Activated CD4-positive, alpha-beta T cell treated with anti-CD3 and anti-CD28 coated beads, Interleukin-2, Interleukin-4, amounts not matched to agents 100 ng/mL and 50 ng/mL, durations not matched to agents 16 hours and 8 hours (primary cell): ENCODE measurements around the gene ARHGAP15.

Experiments
- DNase-seq: peaks from one replicate; pipeline ENCODE4 v3.0.0-alpha.2; 2020; ENCODE audit warnings: low spot score

The ARHGAP15 gene

DNA sequence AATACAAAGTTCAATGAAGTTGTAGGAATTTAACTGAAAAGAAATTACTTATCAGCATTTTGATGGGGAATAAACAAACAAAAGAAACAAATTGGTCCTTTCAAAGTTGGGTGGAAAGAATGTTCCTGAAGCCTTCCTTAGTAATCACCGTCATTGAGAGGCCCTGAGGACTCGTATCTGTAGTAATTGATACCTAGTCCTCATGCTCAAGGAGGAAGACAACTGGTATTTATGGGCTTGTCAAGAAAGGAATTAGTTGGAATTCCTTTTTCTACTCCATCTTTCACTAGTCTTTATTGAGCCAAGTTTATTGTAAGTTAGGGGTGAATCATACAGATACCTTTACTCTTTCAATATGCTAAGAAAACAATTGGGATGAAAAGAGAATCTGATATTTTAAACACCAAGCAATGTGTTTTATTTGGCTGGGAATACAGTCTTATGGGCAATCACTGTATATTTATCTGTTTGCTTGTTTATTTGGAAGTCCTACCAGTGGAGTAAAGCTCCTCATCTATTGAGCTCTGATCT, 324.8 kb downstream of the ARHGAP15 start:
- DNase-seq, result no peak

GRCh38 chr2:143455317-143455716, 326.1 kb downstream of the ARHGAP15 start:
- no peak for DNase-seq

- DNase-seq, result no peak
Measured at GRCh38 chr2:143458258-143459190, 329.3 kb downstream of the ARHGAP15 start.

GRCh38 chr2:143460382-143460781, 331.2 kb downstream of the ARHGAP15 start:
- no peak for DNase-seq

DNA sequence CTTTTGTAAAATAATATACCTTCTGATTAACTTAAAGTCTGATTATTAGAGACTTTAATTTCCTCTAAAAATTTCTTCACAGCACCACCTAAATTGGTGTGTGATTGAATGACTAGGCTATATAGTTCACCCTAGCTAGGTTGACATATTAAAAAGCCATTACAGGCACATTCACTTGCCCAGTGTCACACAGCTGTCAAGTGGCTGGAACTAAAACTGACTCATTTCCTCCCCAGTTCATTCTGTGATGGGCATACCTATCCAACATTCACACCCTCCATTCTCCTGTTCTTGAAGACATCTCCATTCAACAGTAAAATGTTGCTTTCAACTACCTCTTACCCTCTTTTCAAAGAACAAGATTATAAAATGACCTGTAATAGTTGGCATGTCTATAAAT, 334.5 kb downstream of the ARHGAP15 start:
- DNase-seq, result peak; percentile 49

DNA sequence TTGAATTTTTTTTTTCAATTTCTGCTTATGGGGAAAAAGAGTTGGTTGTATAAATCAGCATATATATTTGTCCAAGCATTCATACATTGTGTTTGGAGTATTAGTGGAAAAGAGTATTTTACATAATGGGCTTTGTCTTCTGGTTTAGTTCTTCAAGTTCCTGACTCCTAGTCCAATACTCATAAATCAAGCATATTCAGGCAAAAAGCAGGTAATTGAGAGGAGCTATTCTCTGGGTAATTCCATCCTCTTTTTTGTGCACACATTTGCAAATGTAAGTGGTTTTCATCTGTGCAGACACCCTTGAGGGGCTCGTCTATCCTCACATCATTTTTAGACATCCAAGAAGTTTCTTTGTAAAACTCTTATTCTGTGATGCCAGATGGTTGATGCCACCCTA, 337.2 kb downstream of the ARHGAP15 start:
- no peak for DNase-seq

DNA sequence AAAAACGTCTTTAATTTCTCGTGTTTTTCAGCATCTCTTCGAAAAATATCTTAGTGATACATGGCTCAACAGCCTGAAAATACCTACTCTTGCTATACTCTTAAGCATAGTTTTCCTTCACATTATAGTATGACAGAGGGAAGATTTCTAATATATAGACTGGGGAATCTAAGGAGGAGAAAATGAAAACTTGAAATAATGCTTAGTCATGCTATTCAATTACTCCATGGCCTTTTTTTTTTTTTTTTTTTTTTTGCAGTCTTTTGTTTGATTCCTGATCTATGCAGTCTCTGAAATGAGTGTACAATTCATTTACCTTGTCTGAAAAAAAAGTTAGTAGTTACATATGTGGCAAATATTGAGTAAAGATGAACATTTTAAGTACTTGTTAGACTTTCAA, 337.8 kb downstream of the ARHGAP15 start:
- DNase-seq, result no peak

- DNase-seq, result peak; percentile 71
Measured at GRCh38 chr2:143468341-143468888, 339.2 kb downstream of the ARHGAP15 start.

- no peak for DNase-seq
Measured at GRCh38 chr2:143469323-143469722, 340.1 kb downstream of the ARHGAP15 start.

- DNase-seq, result no peak
Measured at GRCh38 chr2:143471550-143471949, 342.3 kb downstream of the ARHGAP15 start.

- DNase-seq, result no peak
Measured at GRCh38 chr2:143473216-143473615, 344.0 kb downstream of the ARHGAP15 start.

DNA sequence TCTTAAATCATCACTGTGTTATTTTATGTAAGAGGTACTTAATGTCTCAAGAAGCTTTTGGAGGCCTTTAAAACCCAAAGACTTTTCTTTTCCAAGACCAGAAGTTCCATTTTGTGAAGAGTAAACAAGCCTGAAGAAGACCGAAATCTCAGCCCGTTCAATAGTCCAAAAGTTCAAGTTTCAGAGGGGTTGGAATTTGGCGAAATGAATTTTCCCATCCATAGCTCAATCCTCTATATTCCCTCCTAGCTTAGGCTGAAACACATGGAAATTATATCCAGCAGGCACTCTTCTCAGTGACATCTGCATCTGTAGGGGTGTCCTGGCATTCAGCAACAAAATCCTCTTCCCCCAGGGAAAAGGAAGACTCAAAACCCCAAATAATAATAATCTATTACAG, 344.6 kb downstream of the ARHGAP15 start:
- DNase-seq, result no peak

DNA sequence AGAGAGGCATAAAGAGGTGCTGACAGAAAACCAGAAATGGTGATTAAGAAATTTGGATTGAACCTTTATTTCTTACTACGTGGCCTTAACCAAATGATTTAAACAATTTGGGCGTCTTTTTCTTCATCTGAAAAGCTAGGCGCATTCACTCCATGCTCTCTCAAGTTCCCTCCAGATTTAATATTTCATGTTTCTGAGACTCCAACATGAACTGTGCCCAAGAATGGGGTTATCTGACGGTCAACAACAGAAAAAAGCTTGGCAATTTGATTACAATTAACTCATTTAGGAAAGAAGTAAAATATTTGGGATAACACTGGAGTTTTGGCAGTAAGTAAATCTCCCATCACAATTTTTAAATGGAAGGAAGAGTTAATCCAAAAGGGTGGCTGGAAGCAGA, 345.4 kb downstream of the ARHGAP15 start:
- no peak for DNase-seq

DNA sequence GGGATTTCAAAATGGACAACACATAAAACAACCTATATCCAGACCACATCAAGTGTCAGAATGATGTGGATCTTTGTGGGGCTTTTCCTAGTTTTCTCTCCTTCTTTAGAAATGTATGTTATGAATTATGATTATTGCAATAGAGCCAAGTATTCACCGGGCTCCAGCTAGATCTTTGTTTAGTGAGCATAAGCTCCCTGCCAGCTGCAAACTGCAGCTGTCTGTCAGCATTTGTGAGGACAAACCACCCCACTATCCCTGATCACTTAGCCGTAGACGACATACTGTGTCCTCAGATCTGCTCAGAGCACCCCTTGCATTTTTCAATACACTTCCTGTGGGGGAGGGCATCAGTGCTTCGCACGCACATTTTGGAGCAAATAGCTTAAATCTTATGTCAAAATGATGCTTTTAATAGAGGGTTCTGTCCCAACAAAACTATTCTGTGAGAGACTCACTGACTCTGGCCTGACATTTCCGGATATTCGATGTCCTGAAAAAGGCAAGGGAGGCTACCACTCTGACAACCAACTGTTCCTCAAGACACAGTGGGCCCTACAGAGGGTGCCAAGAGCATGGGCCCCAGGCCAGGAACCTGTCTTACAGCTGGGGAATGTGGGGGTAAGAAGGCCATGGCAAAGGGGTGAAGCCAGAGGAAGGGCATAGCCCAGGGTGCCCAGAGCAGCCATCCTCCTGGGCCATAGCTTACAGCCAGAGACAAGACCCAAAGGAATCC, 346.0 kb downstream of the ARHGAP15 start:
- no peak for DNase-seq

DNA sequence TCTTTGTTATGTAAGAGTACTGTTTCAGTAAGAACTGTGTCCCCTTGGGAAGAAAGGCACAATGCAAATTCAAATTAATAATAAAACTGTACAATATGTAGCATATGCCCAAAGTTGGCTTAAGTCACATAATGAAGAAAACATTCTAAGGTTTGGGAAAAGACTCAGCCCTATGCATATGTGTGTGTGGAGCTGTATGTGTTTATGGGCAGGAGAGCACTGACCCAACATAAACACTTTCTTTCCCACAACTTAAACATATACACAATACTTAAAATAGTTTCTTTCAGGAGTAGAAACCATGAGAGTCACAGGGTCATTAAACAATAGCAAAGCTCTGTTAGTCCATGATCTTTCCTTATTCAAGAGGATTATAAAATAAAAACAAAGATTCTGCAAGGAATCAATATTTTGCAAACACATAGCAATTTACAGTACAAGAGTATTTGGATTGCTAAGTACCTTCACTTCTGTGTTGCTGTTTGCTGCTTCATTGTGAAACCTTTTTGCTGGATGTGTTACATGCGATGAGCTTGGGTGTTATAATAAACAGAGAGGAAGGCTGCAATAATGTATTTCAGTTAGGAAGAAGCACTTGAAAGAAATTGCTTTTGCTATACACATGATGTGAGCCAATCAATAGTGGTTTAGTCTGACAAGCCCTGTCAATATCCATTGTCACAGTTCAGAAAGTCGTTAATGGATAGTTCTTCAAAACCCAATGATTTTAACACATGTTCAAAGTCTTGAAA, 347.3 kb downstream of the ARHGAP15 start:
- DNase-seq, result peak; percentile 43

GRCh38 chr2:143477714-143478443, 348.7 kb downstream of the ARHGAP15 start:
- DNase-seq, result no peak

GRCh38 chr2:143480086-143480485, 350.9 kb downstream of the ARHGAP15 start:
- no peak for DNase-seq

- DNase-seq, result no peak
Measured at GRCh38 chr2:143480601-143481236, 351.5 kb downstream of the ARHGAP15 start.

DNA sequence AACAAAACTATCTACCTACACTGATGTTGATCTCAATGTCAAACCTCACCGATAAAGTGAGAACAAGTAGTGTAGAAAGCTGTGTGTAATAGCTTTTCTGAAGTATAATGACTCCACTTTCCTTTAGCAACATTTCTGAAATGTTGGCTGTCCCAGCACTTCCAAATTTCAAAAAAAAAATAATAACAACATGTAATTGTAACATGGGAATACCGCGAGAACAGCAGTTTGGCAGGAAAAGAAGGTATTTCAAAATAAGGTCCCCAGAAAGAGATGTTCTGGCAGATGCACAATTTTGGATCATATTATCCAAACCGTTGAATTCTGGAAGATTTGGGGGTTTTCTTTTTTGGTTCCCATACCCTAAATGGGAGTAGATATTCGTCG, 352.0 kb downstream of the ARHGAP15 start:
- DNase-seq, result no peak

- DNase-seq, result no peak
Measured at GRCh38 chr2:143481733-143482132, 352.5 kb downstream of the ARHGAP15 start.

DNA sequence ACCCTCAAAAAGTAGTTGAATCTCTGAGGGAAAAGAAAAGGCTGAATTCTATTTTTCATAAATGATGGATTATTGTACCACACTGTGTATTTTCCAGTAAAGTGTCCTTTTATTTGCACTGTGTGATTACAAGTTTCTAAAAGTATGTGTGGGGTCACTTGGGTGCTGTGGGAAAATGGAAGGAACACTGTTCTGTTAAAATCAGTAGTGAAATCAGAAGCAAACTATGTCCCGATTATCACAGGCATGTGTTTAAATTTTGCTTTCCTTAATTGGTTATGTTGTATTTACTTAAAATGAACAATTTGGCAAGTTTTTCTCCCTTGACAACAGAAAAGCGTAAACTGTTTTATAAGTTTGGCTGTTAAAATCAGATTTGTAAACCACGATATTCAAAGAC, 353.1 kb downstream of the ARHGAP15 start:
- DNase-seq, result no peak
